GM12875 (cell line): Measurements from ENCODE around the gene TMEM190.
A peak's percentile ranks its signal among the peaks of the same experiment; 100 is the strongest.

Experiments
- H3K4me3 ChIP-seq: one replicate; pipeline ENCODE4 v1.5.1; 2011; ENCODE audit warnings: low read depth, low read length, control low read depth
- CTCF ChIP-seq: IDR thresholded peaks from 2 replicates; pipeline ENCODE4 v1.5.1; 2011; ENCODE audit warnings: low read depth, mild to moderate bottlenecking, control low read depth, inconsistent platforms, low read length, moderate library complexity, borderline replicate concordance; ENCODE audit not compliant: insufficient read depth

The TMEM190 gene

GRCh38 chr19:55341171-55341588 is 35.4 kb upstream of the TMEM190 start:
- H3K4me3 ChIP-seq = peak overlapping the region; percentile 72
- no peak for TF ChIP-seq CTCF

DNA sequence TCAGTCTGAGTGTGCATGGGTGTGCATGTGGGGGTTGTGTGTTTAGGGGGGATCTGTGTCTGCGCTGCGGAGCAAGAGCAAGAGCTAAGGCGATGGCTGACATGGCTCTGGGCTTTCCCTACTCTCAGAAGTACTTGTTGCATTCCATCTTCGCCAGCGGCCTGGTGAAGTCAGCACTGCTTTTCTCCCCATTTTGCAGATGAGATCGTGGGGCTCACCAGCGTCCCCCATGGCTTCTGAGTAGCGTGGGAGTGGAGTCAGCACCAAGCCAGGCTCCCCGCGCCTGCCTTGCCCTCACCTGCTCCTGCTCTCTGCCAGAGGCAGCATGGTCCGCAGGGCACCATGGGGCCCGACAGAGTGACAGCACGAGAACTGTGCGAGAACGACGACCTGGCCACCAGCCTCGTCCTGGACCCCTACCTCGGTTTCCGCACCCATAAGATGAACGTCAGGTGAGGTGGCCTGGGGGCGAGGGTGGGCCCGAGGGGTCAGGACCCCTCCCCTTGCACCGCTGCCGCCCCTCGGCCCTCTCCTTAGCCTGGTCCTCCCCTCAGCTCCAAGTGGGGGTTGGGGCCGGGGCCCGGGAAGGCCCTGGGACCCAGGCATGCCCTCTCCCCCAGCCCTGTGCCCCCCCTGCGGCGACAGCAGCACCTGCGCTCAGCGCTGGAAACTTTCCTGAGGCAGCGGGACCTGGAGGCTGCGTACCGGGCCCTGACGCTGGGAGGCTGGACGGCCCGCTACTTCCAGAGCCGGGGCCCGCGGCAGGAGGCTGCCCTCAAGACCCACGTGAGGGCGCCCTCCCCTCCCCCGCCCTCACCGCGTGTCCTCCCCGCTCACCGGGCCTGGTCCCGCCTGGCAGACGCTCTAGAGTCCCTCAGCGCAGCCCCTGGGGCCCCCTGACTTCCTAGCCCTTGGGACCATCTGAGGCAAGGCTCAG is 34.8 kb upstream of the TMEM190 start:
- no peak overlapping the region for H3K4me3 ChIP-seq
- no peak for TF ChIP-seq CTCF

DNA sequence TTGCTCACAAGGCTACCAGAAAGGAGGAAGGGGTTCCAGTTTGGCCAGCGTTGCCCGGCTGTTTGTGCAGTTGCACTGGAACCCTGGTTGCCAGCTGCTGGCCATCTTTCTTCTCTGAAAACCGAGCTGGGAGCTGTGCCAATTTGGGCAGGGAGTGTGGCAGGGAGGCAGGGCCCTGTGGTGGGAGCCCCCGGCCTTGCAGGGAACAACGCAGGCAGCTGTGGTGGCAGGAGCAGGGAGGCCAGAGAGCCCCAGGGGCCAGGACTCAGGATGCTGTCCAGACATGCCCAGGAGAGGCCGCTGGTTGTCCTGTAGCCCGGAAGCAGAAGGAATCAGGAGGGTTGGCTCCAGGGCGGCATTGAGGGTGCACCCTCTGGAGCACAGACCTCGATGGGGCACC is 32.2 kb upstream of the TMEM190 start:
- no peak for TF ChIP-seq CTCF
- H3K4me3 ChIP-seq = no peak overlapping the region

GRCh38 chr19:55345101-55345817 is 31.4 kb upstream of the TMEM190 start:
- no peak for TF ChIP-seq CTCF
- H3K4me3 ChIP-seq = no peak overlapping the region

DNA sequence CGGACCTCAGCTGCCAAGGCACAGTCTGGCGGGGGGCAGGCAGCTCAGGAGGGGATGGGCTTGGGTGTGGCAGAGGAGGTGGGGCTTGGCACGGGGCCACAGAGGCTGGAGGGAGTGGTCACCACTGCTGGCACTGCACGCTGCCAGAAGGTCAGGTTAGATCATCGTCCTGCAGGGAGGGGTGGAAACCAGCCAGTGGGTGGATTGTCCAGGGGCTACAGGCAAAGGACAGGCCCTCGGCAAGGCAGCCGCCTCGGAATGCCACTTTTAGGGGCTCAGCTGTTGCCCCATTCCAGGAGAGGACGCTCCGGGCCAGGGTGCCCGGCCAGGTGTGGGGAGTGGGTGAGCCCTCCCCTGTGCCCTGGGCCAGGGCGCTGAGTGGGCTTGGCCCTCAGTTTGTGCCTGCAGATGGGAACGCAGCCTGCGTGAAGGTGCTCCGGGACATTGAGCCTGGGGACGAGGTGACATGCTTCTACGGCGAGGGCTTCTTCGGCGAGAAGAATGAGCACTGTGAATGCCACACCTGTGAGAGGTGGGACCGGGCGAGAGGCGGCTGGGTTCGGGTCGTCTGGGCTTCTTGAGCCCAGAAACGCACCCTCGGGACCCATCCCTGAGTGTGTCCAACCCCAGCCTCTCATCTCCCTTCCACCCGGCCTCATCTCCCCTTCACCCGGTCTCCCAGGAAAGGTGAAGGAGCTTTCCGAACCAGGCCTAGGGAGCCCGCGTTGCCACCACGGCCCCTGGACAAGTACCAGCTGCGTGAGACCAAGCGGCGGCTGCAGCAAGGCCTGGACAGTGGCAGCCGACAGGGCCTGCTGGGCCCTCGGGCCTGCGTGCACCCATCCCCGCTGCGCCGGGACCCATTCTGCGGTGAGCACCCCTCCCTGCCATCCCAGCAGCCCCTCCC is 30.6 kb upstream of the TMEM190 start:
- no peak overlapping the region for H3K4me3 ChIP-seq
- no peak for TF ChIP-seq CTCF

GRCh38 chr19:55346725-55347441 is 29.7 kb upstream of the TMEM190 start:
- H3K4me3 ChIP-seq = no peak overlapping the region
- TF ChIP-seq CTCF = no peak
